OCI-LY3 (cell line): Measurements from ENCODE around the gene PGA4.

Experiments used
- H2AFZ ChIP-seq: fragments of 200-600, 300-600 bp; shearing (Covaris generic); 2 replicates; pipeline ENCODE4 v1.6.0; 2014; ENCODE audit warnings: antibody characterized with exemption, low read depth, low read length
- H3K27ac ChIP-seq: fragments of 200-600, 300-600 bp; sonication (generic); 2 replicates; pipeline ENCODE4 v1.5.1; 2014; ENCODE audit warnings: mild to moderate bottlenecking, low read length, moderate library complexity, mixed read lengths
- H3K27me3 ChIP-seq: fragments of 200-600, 300-600 bp; sonication (generic); 2 replicates; pipeline ENCODE4 v1.6.1; 2014; ENCODE audit warnings: low read depth, low read length, mixed read lengths
- H3K36me3 ChIP-seq: fragments of 200-600, 300-600 bp; sonication (generic); replicated peaks from 2 replicates; pipeline ENCODE3; 2014; ENCODE audit warnings: low read depth, low read length, mixed read lengths
- H3K4me1 ChIP-seq: fragments of 300-600, 200-600 bp; sonication (generic); 2 replicates; pipeline ENCODE4 v1.6.1; 2014; ENCODE audit warnings: low read length, mixed read lengths
- H3K4me2 ChIP-seq: fragments of 200-600, 300-600 bp; sonication (generic); 2 replicates; pipeline ENCODE4 v1.6.1; 2014; ENCODE audit warnings: low read length, mixed read lengths
- H3K4me3 ChIP-seq: fragments of 300-600, 200-600 bp; sonication (generic); 2 replicates; pipeline ENCODE4 v1.5.1; 2014; ENCODE audit warnings: antibody characterized with exemption, mild to moderate bottlenecking, low read length, moderate library complexity
- H3K79me2 ChIP-seq: fragments of 300-600, 200-600 bp; shearing (Covaris generic); 2 replicates; pipeline ENCODE4 v1.6.1; 2014; ENCODE audit warnings: mild to moderate bottlenecking, low read length, mixed read lengths
- H3K9ac ChIP-seq: fragments of 300-600, 200-600 bp; shearing (Covaris generic); 2 replicates; pipeline ENCODE4 v1.6.0; 2014; ENCODE audit warnings: mild to moderate bottlenecking, low read length, moderate library complexity
- H3K9me3 ChIP-seq: fragments of 200-600, 300-600 bp; shearing (Covaris generic); 2 replicates; pipeline ENCODE4 v1.6.1; 2014; ENCODE audit warnings: low read length, mixed read lengths; ENCODE audit not compliant: insufficient read depth
- H4K20me1 ChIP-seq: fragments of 200-600, 300-600 bp; sonication (generic); 2 replicates; pipeline ENCODE4 v1.6.1; 2016; ENCODE audit warnings: low read length, mixed read lengths; ENCODE audit not compliant: insufficient read depth
- CTCF ChIP-seq: fragments of 200-600, 300-600 bp; sonication (generic); IDR thresholded peaks from 2 replicates; pipeline ENCODE4 v1.5.1; 2014; ENCODE audit warnings: antibody characterized with exemption, low read length, low read depth
- EZH2phosphoT487 ChIP-seq: fragments of 200-600 bp; shearing (Covaris generic); IDR thresholded peaks from 2 replicates; pipeline ENCODE4 v1.6.1; 2018; ENCODE audit warnings: antibody characterized with exemption, mixed run types, low read depth

Gene PGA4

GRCh38 chr11:61273178-61274078 lies 51.3 kb downstream of the PGA4 start:
- Histone ChIP-seq H3K4me2 (no peak overlapping the region), H3K79me2 (no peaks in the 10 kb centered on the region), H3K9me3 (no peaks in the 10 kb centered on the region), H4K20me1 (no peaks in the 10 kb centered on the region), H3K27ac (no peak overlapping the region), H3K27me3 (no peaks in the 10 kb centered on the region), H3K9ac (no peak overlapping the region), H3K4me1 (no peaks in the 10 kb centered on the region), H2AFZ (no peak overlapping the region), H3K4me3 (no peak overlapping the region), H3K36me3 (peaks cover 10% of the 10 kb centered on the region)
- no peak for TF ChIP-seq EZH2phosphoT487

- Histone ChIP-seq H3K27me3 (no peaks in the 10 kb centered on the region), H3K36me3 (peaks cover 10% of the 10 kb centered on the region), H3K79me2 (no peaks in the 10 kb centered on the region), H3K4me1 (no peaks in the 10 kb centered on the region), H3K4me3 (no peak overlapping the region), H3K9me3 (no peaks in the 10 kb centered on the region), H3K27ac (no peak overlapping the region), H4K20me1 (no peaks in the 10 kb centered on the region), H3K9ac (no peak overlapping the region), H3K4me2 (no peak overlapping the region), H2AFZ (no peak overlapping the region)
- no peak for TF ChIP-seq EZH2phosphoT487
- no peak for TF ChIP-seq CTCF
These were observed 51.9 kb downstream of the PGA4 start for GRCh38 chr11:61274084-61274483.

GRCh38 chr11:61275191-61275590 lies 53.0 kb downstream of the PGA4 start:
- Histone ChIP-seq H3K36me3 (peaks cover 10% of the 10 kb centered on the region), H2AFZ (no peak overlapping the region), H3K4me1 (no peaks in the 10 kb centered on the region), H3K27me3 (no peaks in the 10 kb centered on the region), H3K9me3 (no peaks in the 10 kb centered on the region), H3K4me2 (no peak overlapping the region), H3K4me3 (no peak overlapping the region), H3K9ac (no peak overlapping the region), H3K79me2 (no peaks in the 10 kb centered on the region), H4K20me1 (no peaks in the 10 kb centered on the region), H3K27ac (no peak overlapping the region)
- TF ChIP-seq CTCF = no peak
- no peak for TF ChIP-seq EZH2phosphoT487

GRCh38 chr11:61277186-61278000 lies 55.2 kb downstream of the PGA4 start:
- Histone ChIP-seq H3K27me3 (no peaks in the 10 kb centered on the region), H3K79me2 (no peaks in the 10 kb centered on the region), H3K9ac (no peak overlapping the region), H3K36me3 (peaks cover 10% of the 10 kb centered on the region), H2AFZ (no peak overlapping the region), H4K20me1 (no peaks in the 10 kb centered on the region), H3K4me3 (no peak overlapping the region), H3K9me3 (no peaks in the 10 kb centered on the region), H3K27ac (no peak overlapping the region), H3K4me2 (no peak overlapping the region), H3K4me1 (no peaks in the 10 kb centered on the region)
- TF ChIP-seq CTCF = no peak
- TF ChIP-seq EZH2phosphoT487 = no peak
